Suppressor macrophage treated with lipopolysaccharide for 1 hour (primary cell): ENCODE results near the gene USB1.

Experiments
- DNase-seq, 3 donors: peaks; one replicate each; pipeline ENCODE4 v3.0.0-alpha.2; 2020 to 2022

USB1 gene

GRCh38 chr16:58035356-58036170 is 34.4 kb downstream of the USB1 start:
- DNase-seq = no peak

GRCh38 chr16:58036943-58037342 is 35.7 kb downstream of the USB1 start:
- no peak for DNase-seq

- no peak for DNase-seq
Observed at GRCh38 chr16:58037365-58038057, 36.3 kb downstream of the USB1 start.

- DNase-seq = no peak
Observed at GRCh38 chr16:58038219-58038641, 37.0 kb downstream of the USB1 start.

- DNase-seq = no peak
Observed at GRCh38 chr16:58039829-58040495, 38.8 kb downstream of the USB1 start.

- no peak for DNase-seq
Observed at GRCh38 chr16:58040496-58040846, 39.3 kb downstream of the USB1 start.

- DNase-seq = peak in 2 of 3 donors; percentile 31 to 36
Observed at GRCh38 chr16:58040945-58041627, 39.9 kb downstream of the USB1 start.

- DNase-seq = no peak
Observed at GRCh38 chr16:58041628-58041955, 40.4 kb downstream of the USB1 start.

GRCh38 chr16:58042001-58042885 is 41.0 kb downstream of the USB1 start:
- no peak for DNase-seq

GRCh38 chr16:58042886-58043515 is 41.8 kb downstream of the USB1 start:
- DNase-seq = no peak

GRCh38 chr16:58043571-58044155 is 42.5 kb downstream of the USB1 start:
- no peak for DNase-seq

GRCh38 chr16:58044266-58045019 is 43.2 kb downstream of the USB1 start:
- no peak for DNase-seq

GRCh38 chr16:58045096-58045495 is 43.9 kb downstream of the USB1 start:
- no peak for DNase-seq

- DNase-seq = peak; percentile 38 to 71 (median 70)
Observed at GRCh38 chr16:58046054-58046881, 45.1 kb downstream of the USB1 start.

GRCh38 chr16:58046936-58047335 is 45.7 kb downstream of the USB1 start:
- DNase-seq = no peak

GRCh38 chr16:58047557-58048348 is 46.5 kb downstream of the USB1 start:
- DNase-seq = no peak

- DNase-seq = no peak
Observed at GRCh38 chr16:58048494-58049231, 47.5 kb downstream of the USB1 start.
